DMS53 treated with DMSO at 0.1 percent for 48 hours (cell line): Measurements from ENCODE around the gene RNF5.
"Not testable (repeated sequence)": the region's sequence is repeated elsewhere in the genome, so short reads cannot be mapped to it uniquely, and the experiment has no call there.

ENCODE experiments used
- DNase-seq: peaks from one replicate; lab custom pipeline; 2025; ENCODE audit not compliant: unreplicated experiment; lab: John Stamatoyannopoulos, UW

The RNF5 gene

DNA sequence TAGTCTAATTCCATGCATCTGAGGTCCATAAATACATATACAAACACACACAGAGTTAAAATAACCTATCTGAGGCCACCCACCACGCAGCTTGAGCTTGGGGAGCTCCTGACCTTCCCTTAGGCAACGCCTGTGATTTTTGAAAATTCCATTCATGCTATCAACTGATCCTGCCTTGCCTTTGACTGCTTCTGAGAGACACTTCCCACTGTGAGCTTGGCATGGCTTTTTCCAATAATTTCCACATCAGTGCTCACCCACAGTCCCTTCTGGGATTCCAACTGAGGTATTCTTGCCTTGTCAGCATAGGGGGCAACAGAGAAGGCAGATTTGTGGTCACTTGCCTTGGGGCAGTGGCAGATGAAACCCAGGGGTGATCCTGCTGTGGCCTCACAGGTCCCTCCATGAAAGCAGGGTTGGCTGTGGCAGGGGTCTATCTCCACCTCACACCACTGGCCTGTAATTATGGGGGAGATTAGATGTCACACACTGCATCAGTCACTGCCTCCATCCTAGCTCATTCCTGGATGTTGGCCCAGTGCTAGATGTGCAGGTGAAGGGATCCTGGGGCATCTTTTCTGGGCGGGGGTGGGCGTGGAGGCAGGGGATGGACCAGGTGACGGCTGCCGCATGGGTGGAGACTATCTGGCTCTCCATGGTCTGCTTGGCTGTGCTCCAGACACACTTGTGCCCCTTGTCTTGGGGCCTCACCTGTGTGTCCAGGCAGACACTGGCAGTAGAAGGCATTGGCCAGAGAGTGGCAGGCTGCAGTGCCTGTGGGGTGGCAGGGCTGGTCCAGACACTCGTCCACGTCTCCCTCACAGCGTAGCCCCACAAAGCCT is 25.4 kb downstream of the RNF5 start:
- DNase-seq: no peak

DNA sequence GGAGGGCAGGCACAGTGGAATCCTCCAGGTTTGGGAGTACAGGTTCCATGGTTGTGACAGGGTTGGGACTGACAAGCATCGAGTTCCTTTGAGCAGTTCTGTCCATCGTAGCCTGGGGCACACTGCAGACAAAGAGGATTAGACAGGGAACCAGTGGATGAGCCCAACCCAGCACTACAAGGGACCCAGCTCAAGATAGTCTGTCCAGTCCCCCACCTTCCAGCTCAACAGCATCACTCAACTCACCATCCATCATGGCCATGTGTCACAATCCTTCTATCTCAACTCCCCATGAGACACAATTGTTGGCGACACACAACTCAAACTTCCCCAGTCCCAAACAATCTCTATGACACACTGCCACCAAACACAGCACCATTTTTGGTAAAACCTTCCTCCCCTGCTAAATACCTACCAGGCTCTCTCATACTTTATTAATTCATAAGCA is 26.1 kb downstream of the RNF5 start:
- DNase-seq: no peak

DNA sequence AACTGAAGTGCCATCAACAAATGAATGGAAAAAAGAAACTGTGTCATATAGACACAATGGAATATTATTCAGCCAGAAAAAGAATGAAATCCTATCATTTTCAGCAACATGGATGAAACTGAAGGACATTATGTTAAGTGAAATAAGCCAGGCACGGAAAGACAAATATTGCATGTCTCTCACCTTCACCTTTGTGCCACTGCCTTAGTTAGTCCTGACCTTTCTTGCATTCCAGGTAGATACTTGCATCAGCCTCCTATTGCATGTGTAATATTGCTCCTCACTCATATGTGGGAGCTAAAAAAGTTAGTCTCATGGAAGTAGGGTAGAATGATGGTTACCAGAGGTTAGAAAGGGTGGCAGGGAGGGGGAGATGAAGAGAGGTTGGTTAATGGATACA is 30.8 kb downstream of the RNF5 start:
- DNase-seq: no peak

DNA sequence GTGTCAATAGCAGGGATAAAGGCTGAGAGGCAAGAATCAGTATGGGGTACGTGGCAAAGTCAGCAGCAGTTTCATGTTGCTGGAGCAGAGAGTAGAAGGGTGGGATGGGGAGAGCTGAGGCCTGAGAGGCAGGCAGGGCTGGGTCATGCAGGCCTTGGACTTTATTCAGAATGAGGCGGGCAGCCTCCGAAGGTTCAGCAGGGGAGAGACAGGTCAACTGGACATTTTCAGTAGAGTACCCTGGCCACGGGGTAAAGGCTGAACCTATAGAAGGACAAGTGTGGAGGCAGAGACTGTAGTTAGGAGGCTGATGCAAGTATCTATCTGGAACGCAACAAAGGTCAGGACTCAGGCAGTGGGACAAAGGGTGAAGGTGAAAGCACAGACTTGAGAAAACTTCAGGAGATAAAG is 32.0 kb downstream of the RNF5 start:
- no peak for DNase-seq

DNA sequence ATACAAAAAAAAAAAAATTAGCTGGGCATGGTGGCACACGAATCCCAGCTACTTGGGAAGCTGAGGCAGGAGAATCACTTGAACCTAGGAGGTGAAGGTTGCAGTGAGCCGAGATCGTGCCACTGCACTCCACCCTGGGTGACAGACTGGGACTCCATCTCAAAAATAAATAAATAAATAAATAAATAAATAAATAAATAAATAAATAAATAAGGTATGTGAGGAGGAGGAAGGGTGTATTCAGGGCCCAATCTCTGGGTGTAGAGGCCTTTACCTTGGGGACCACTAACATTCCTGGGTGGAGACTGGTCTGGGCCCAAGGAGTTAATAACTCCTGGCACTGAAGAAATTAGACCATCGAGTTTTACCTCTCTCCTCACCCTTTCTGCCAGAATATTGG is 33.2 kb downstream of the RNF5 start:
- not testable (repeated sequence) for DNase-seq

DNA sequence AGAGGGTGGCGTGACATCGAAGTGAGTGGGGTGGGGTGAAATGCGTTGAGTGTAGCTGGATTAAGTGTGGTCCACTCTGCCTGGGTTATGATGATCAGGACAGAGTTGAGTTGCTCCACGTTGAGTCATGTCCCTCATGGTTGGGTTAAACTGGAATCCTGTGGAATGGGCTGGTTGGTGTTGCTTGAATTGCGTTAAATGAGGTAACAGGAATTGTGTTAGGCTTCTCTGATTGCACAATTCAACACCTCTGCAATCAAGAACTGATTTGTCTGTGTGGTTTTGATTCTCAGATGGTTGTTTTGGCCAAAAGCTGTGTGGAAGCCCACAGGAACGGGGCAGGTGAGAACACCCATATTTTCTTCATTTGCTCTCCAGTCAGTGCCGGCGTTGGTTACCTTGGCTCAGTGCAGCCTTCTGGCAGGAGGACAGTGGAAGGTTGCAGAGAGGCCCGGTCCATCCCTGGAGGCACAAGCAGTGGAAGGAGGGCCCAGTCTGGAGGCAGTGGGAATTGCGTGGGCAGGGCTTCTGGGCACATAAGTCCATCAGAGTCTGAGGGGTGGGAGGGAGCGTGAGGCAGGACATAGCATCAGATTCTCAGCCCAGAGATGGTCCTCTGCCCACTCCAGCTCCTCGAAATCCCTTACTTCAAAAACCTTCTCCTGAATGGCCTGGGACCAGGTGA is 34.0 kb downstream of the RNF5 start:
- DNase-seq: no peak

DNA sequence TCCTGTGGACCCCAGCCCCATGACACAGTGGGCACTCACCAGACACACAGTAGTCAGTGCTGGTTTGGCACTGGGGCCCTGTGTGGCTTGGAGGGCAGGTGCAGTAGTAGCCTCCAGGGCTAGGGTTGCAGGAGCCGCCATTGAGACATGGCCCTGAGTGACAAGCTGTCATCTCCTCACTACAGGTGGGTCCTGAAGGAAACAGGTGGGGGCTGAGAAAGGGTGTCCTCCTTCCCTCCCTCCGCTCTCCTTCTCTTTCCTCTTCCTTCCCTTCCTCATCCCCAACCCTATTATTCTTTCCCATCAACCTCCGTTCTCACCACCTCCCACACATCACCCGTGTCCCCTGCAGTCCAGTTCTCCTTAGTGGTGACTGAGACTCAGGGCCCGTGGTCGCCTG is 35.4 kb downstream of the RNF5 start:
- no peak for DNase-seq

DNA sequence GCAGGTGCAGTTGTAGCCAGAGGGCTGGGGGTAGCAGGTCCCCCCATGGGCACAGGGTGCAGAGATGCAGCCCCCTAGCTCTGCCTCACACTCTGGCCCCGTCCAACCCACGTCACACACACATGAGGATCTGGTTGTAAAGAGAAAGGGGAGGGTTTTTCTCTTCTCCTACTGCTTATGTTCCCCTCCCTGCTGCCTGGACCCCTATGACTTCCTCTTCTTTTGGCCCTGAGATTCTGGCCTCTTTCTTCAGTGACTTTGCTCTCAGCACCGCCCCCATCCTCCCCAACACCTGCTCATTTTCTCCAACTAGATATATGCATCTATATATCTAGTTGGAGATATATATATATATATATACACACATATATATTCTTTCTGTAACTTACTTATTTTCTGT is 35.9 kb downstream of the RNF5 start:
- DNase-seq: no peak

DNA sequence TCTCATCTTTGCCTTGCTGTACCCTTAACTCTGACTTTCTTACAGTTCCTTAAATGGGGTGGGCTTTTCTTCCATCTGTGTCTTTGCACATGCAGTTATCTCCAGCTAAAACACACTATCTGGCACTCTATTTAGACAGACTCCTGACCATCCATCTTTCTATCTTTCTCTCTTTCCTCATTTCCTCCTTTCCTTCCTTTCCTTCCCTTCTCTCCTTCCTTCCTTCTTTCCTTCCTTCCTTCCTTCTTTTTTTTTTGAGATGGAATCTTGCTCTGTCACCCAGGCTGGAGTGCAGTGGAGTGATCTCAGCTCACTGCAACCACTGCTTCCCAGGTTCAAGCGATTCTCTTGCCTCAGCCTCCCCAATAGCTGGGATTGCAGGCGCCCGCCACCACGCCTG is 37.4 kb downstream of the RNF5 start:
- DNase-seq: no peak

DNA sequence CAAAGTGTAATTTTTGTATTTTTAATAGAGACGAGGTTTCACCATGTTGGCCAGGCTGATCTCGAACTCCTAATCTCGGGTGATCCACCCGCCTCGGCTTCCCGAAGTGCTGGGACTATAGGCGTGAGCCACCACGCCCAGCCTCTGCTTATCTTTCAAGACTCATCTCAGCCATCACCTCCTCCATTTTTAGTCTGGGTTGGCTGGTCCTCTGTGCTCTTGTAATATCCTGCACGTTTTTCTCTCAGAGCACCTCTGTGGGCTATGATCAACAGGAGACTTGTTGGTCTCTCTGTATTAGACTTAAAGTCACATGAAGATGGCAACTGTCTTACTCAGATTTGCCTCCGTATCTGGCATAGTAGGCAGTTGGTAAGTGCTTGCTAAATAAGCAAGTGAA is 38.1 kb downstream of the RNF5 start:
- DNase-seq: no peak

DNA sequence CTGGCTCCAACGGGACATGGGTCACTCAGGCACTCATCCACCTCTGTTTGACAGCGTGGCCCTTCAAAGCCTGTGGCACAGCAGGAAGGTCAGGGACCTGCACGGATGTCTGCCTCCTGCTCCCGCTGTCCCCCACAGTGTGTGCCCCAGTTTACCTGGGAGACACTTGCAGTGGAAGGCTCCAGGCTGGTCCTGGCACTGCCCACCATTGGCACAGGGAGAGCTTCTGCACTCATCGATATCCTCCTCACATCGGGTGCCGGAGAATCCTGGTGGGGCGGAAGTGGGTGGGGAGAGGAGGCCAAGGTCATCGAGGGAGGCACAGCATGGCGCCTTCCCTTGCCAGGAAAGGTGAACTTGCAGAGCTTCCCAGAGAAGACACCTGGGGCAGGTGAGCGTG is 38.8 kb downstream of the RNF5 start:
- DNase-seq: no peak

DNA sequence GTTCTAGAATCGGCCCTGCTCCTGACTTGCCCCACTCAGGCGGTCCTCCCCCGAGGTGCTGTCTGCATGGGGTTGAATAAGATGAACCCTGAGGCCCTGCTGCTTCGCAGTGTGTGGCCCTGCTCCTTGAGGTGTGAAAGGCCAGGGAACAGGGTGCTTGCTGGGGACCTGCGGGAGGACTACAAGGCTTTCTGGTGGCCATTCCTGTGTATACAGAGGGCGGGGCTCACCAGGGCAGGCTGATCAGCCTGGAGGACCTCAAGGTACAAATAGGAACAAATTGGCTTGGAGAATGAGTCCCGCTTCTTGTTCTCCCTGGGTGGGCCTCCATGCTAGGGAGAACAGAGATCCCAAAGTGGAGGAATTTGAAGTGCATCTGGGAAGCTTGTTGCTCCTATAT is 40.0 kb downstream of the RNF5 start:
- DNase-seq: no peak

DNA sequence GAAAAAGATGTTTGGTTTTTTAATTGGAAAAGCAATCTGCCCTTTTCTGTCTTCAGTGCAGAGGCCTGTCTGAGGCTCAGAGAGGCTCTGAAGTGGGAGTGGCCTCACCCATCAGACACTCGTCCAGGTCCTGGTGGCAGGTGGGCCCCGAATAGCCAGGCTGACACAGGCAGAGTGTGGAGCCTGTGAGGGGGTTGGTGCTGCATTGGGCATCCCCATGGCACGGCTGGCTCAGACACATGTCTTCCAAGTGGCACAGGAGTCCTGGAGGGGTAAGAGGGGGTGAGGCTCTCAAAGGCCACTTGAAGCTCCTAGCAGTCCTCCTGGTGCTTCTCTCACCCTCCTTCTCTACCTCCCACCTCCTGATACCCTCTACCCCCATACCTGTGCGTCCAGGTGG is 41.8 kb downstream of the RNF5 start:
- no peak for DNase-seq

DNA sequence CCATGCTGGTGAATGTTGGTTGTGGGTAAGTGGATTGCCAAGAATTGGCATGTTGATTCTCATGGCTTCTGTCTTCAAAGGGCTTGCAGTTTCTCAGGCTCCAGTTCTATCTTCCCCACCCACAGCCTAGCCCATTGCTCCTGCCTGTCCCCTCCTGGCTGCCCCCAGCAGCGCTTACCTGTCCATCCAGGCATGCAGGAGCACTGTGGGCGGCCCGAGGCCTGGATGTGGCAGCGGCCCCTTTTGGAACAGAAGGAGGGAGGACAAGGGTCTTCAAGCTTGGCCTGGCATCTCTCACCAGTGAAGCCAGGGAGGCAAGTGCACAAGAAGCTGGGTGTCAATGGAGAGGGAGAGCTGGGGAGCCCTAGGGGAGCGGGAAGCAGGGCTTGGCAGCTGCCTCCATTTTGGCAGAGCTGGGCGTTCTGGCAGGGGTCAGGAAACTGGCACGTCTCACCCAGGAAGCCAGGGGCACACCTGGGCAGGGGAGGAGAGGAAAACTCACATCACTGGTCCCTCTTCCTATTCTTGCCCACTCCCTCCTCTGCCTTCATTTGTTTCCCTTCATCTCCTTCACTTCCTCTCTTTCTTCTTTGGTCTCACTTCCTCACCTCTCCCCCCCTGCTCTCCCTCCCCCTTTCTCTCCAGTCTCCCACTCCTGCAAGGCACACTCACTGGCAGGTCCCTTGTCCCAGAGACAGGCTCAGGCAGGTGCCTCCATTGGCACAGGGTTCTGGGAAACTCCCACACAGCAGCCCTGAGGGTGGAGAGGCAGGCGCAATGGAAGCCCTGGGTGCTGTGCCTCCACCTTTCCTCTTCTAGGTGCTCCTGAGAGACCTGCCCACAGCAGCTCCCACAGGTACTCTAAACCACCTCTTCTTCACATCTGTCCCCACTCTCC is 44.4 kb downstream of the RNF5 start:
- no peak for DNase-seq

DNA sequence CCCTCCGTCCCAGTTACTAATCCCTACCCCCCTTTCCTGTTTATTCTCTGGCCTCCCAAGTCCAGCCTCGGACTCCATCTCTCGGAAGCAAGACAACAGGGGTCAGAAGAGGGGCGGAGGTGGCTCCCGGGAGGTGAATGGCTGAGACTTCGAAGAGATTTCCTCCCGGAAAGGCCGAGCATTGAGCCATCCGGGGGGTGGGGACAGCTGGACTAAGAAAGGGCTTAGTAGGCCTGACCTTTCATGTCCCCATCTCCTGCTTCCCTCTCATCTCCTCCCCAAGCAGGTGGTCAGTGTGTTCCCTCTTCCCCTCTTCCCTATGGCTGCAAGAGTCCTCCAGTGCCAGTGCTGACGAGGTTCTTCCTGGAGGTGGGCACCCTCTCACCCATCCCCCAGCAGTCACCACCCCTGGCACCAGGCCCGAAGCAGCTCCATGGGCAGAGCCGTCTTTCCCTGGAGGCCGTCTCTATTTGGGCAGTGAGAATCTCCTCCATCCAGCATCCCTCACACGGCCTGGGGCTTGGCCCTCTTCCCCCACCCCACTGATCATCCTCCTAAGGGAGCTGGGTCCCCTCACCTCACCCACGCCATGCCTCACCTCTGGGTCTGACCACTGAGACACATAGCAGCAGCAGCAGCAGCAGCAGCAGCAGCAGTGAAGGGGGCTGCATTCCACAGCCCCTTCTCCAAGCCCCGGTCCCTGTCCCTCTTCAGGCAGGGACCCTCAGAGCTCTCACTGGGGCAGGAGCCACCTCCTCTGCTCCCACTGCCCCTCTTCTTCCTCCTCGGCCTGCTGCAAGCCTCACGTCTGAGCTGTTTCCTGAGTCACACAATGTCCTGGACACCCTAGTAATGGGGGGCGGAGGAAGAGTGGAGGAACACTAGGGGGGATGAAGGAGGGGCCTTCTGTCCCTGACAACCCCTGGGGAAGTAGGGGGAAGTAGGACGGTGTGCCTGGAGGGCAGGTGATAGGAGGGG is 45.3 kb downstream of the RNF5 start, which contains the start of gene NOTCH4:
NOTCH4 (minus strand) TSS at position 810 of the 978 bp plus-strand sequence; CDS start at position 671, 139 bp downstream.
- DNase-seq: no peak

DNA sequence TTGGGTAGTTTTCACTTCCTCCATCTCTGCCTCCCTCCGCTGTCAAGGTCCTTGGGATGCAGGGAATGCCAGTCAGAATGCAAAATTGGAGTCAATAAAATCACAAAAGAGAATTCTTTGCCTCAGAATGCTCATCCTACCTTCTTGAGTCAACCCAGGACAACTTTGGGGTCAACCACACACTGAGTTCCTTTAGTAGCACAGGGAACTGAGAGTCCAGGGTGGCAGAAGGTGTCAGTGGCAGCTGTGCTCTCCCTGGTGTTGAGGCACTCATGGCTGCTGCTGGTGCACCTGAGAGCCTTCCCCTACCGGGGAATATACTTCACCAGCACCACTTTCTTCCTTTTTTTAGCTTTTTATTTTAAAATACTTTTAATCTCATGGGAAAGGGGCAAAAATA is 46.5 kb downstream of the RNF5 start:
- no peak for DNase-seq

DNA sequence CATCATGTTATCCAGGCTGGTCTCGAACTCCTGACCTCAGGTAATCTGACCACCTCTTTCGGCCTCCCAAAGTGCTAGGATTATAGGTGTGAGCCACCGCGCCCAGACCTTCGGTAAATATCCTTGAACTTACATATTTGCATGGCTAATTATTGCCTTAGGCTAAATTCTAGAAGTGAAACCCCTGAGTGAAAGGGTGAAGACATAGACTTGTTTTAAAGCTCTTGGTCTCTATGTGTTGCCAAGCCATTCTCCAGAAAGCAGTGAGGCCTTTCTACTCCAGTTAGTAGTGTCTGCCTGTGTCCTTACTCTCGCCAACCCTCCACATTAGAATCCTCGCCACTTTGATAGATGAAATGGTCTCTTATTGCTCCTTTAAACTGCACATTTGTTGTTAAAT is 48.2 kb downstream of the RNF5 start:
- DNase-seq: no peak
